ENCODE results near the gene RBBP9.

RBBP9 gene

GRCh38 chr20:18532626-18533025, 35.6 kb upstream of the RBBP9 start:
- no peak for DNase-seq (ENCODE audit: low spot score)
- no peak overlapping the region for H2BK5ac ChIP-seq (ENCODE audit: low read length)
- H3K4me1 ChIP-seq (ENCODE audit: control insufficient read depth in 2 of 2, insufficient read depth in 1 of 2, low read depth in 1 of 2, low read length in 2 of 2), result no peaks in the 10 kb centered on the region
- no peak overlapping the region for H2BK12ac ChIP-seq (ENCODE audit: low read length)
- H3K23ac ChIP-seq (ENCODE audit: low read depth, low read length, poor library complexity), result no peak overlapping the region
- H3K18ac ChIP-seq (ENCODE audit: low read length), result no peak overlapping the region
- H2BK120ac ChIP-seq (ENCODE audit: low read depth, low read length), result no peak overlapping the region
- H2AFZ ChIP-seq (ENCODE audit: low read length), result no peak overlapping the region
- no peaks in the 10 kb centered on the region for H3K79me1 ChIP-seq (ENCODE audit: low read depth, low read length)
- no CpG with 5 or more reads among the region's 6 CpGs for WGBS, 2 donors (ENCODE audit: extremely low coverage in 2 of 2, insufficient read length in 2 of 2, insufficient replicate concordance in 1 of 2)
- no peak overlapping the region for H2BK15ac ChIP-seq (ENCODE audit: low read length)
- no peak overlapping the region for H4K8ac ChIP-seq (ENCODE audit: low read depth, low read length)
- no peak overlapping the region for H4K91ac ChIP-seq (ENCODE audit: low read depth, low read length, poor library complexity)
- H3K4me3 ChIP-seq (ENCODE audit: low read length in 2 of 2), result no peak overlapping the region
- no peak overlapping the region for H3K27ac ChIP-seq (replicated peaks; ENCODE audit: low read length)
- peaks cover 0 to 2% of the 10 kb centered on the region in 2 donors for H3K9me3 ChIP-seq (replicated peaks in 1 of 2; ENCODE audit: control insufficient read depth in 2 of 2, insufficient read depth in 1 of 2, low read depth in 1 of 2, low read length in 2 of 2)
- H3K4ac ChIP-seq (ENCODE audit: low read length), result no peak overlapping the region
- no peak overlapping the region for H3K14ac ChIP-seq (ENCODE audit: low read length)
- H3K9ac ChIP-seq (ENCODE audit: low read depth, low read length, poor library complexity), result no peak overlapping the region
- no peak overlapping the region for H3K4me2 ChIP-seq (ENCODE audit: insufficient read depth, low read length, poor library complexity, severe bottlenecking)
- H2AK5ac ChIP-seq (ENCODE audit: low read depth, low read length), result no peak overlapping the region
- no peaks in the 10 kb centered on the region for H3K27me3 ChIP-seq (ENCODE audit: control insufficient read depth in 3 of 3, insufficient read depth in 3 of 3, low read depth in 1 of 3, low read length in 3 of 3)
- peaks cover 32 to 90% of the 10 kb centered on the region in 2 donors for H3K36me3 ChIP-seq (replicated peaks in 1 of 2; ENCODE audit: control insufficient read depth in 2 of 2, insufficient read depth in 2 of 2, low read length in 2 of 2)

GRCh38 chr20:18529041-18529440, 32.0 kb upstream of the RBBP9 start:
- peaks cover 0 to 2% of the 10 kb centered on the region in 2 donors for H3K9me3 ChIP-seq (replicated peaks in 1 of 2; ENCODE audit: control insufficient read depth in 2 of 2, insufficient read depth in 1 of 2, low read depth in 1 of 2, low read length in 2 of 2)
- H2AFZ ChIP-seq (ENCODE audit: low read length), result no peak overlapping the region
- H3K27ac ChIP-seq (replicated peaks; ENCODE audit: low read length), result no peak overlapping the region
- no peak for DNase-seq (ENCODE audit: low spot score)
- no peak overlapping the region for H3K4ac ChIP-seq (ENCODE audit: low read length)
- no peak overlapping the region for H4K91ac ChIP-seq (ENCODE audit: low read depth, low read length, poor library complexity)
- H3K36me3 ChIP-seq (replicated peaks in 1 of 2; ENCODE audit: control insufficient read depth in 2 of 2, insufficient read depth in 2 of 2, low read length in 2 of 2), result peaks cover 41 to 97% of the 10 kb centered on the region in 2 donors
- no peaks in the 10 kb centered on the region for H3K27me3 ChIP-seq (ENCODE audit: control insufficient read depth in 3 of 3, insufficient read depth in 3 of 3, low read depth in 1 of 3, low read length in 3 of 3)
- no peak overlapping the region for H3K4me2 ChIP-seq (ENCODE audit: insufficient read depth, low read length, poor library complexity, severe bottlenecking)
- H3K79me1 ChIP-seq (ENCODE audit: low read depth, low read length), result no peaks in the 10 kb centered on the region
- no peak overlapping the region for H2BK12ac ChIP-seq (ENCODE audit: low read length)
- no peak overlapping the region for H3K4me3 ChIP-seq (ENCODE audit: low read length in 2 of 2)
- H2BK120ac ChIP-seq (ENCODE audit: low read depth, low read length), result no peak overlapping the region
- H2BK15ac ChIP-seq (ENCODE audit: low read length), result no peak overlapping the region
- H3K4me1 ChIP-seq (ENCODE audit: control insufficient read depth in 2 of 2, insufficient read depth in 1 of 2, low read depth in 1 of 2, low read length in 2 of 2), result no peaks in the 10 kb centered on the region
- no peak overlapping the region for H3K14ac ChIP-seq (ENCODE audit: low read length)
- no peak overlapping the region for H3K9ac ChIP-seq (ENCODE audit: low read depth, low read length, poor library complexity)
- no peak overlapping the region for H3K18ac ChIP-seq (ENCODE audit: low read length)
- H4K8ac ChIP-seq (ENCODE audit: low read depth, low read length), result no peak overlapping the region
- H3K23ac ChIP-seq (ENCODE audit: low read depth, low read length, poor library complexity), result no peak overlapping the region
- H2BK5ac ChIP-seq (ENCODE audit: low read length), result no peak overlapping the region
- H2AK5ac ChIP-seq (ENCODE audit: low read depth, low read length), result no peak overlapping the region

- Histone ChIP-seq H3K4me3 (ENCODE audit: low read length in 2 of 2) (no peak overlapping the region), H2AFZ (ENCODE audit: low read length) (no peak overlapping the region), H3K27ac (replicated peaks; ENCODE audit: low read length) (no peak overlapping the region), H2AK5ac (ENCODE audit: low read depth, low read length) (no peak overlapping the region), H3K4ac (ENCODE audit: low read length) (no peak overlapping the region), H3K4me2 (ENCODE audit: insufficient read depth, low read length, poor library complexity, severe bottlenecking) (no peak overlapping the region), H3K23ac (ENCODE audit: low read depth, low read length, poor library complexity) (no peak overlapping the region), H3K27me3 (ENCODE audit: control insufficient read depth in 3 of 3, insufficient read depth in 3 of 3, low read depth in 1 of 3, low read length in 3 of 3) (no peaks in the 10 kb centered on the region), H3K79me1 (ENCODE audit: low read depth, low read length) (no peaks in the 10 kb centered on the region), H2BK5ac (ENCODE audit: low read length) (no peak overlapping the region), H3K36me3 (replicated peaks in 1 of 2; ENCODE audit: control insufficient read depth in 2 of 2, insufficient read depth in 2 of 2, low read length in 2 of 2) (peaks cover 35 to 90% of the 10 kb centered on the region in 2 donors), H4K91ac (ENCODE audit: low read depth, low read length, poor library complexity) (no peak overlapping the region), H4K8ac (ENCODE audit: low read depth, low read length) (no peak overlapping the region), H2BK120ac (ENCODE audit: low read depth, low read length) (no peak overlapping the region), H3K14ac (ENCODE audit: low read length) (no peak overlapping the region), H3K18ac (ENCODE audit: low read length) (no peak overlapping the region), H3K9me3 (replicated peaks in 1 of 2; ENCODE audit: control insufficient read depth in 2 of 2, insufficient read depth in 1 of 2, low read depth in 1 of 2, low read length in 2 of 2) (peaks cover 0 to 2% of the 10 kb centered on the region in 2 donors), H2BK12ac (ENCODE audit: low read length) (no peak overlapping the region), H2BK15ac (ENCODE audit: low read length) (no peak overlapping the region), H3K4me1 (ENCODE audit: control insufficient read depth in 2 of 2, insufficient read depth in 1 of 2, low read depth in 1 of 2, low read length in 2 of 2) (no peaks in the 10 kb centered on the region), H3K9ac (ENCODE audit: low read depth, low read length, poor library complexity) (no peak overlapping the region)
- no CpG with 5 or more reads among the region's 2 CpGs for WGBS, 2 donors (ENCODE audit: extremely low coverage in 2 of 2, insufficient read length in 2 of 2, insufficient replicate concordance in 1 of 2)
- no peak for DNase-seq (ENCODE audit: low spot score)
These were observed 30.8 kb upstream of the RBBP9 start for GRCh38 chr20:18527836-18528235.

GRCh38 chr20:18527339-18527738, 30.3 kb upstream of the RBBP9 start:
- Histone ChIP-seq H2BK12ac (ENCODE audit: low read length) (no peak overlapping the region), H2BK5ac (ENCODE audit: low read length) (no peak overlapping the region), H3K36me3 (replicated peaks in 1 of 2; ENCODE audit: control insufficient read depth in 2 of 2, insufficient read depth in 2 of 2, low read length in 2 of 2) (peaks cover 31 to 85% of the 10 kb centered on the region in 2 donors), H3K27me3 (ENCODE audit: control insufficient read depth in 3 of 3, insufficient read depth in 3 of 3, low read depth in 1 of 3, low read length in 3 of 3) (no peaks in the 10 kb centered on the region), H2BK120ac (ENCODE audit: low read depth, low read length) (no peak overlapping the region), H2BK15ac (ENCODE audit: low read length) (no peak overlapping the region), H3K18ac (ENCODE audit: low read length) (no peak overlapping the region), H4K8ac (ENCODE audit: low read depth, low read length) (no peak overlapping the region), H3K79me1 (ENCODE audit: low read depth, low read length) (no peaks in the 10 kb centered on the region), H2AK5ac (ENCODE audit: low read depth, low read length) (no peak overlapping the region), H3K4ac (ENCODE audit: low read length) (no peak overlapping the region), H3K9me3 (replicated peaks in 1 of 2; ENCODE audit: control insufficient read depth in 2 of 2, insufficient read depth in 1 of 2, low read depth in 1 of 2, low read length in 2 of 2) (peaks cover 0 to 2% of the 10 kb centered on the region in 2 donors), H3K9ac (ENCODE audit: low read depth, low read length, poor library complexity) (no peak overlapping the region), H4K91ac (ENCODE audit: low read depth, low read length, poor library complexity) (no peak overlapping the region), H3K27ac (replicated peaks; ENCODE audit: low read length) (no peak overlapping the region), H3K4me3 (ENCODE audit: low read length in 2 of 2) (no peak overlapping the region), H3K4me2 (ENCODE audit: insufficient read depth, low read length, poor library complexity, severe bottlenecking) (no peak overlapping the region), H3K23ac (ENCODE audit: low read depth, low read length, poor library complexity) (no peak overlapping the region), H3K4me1 (ENCODE audit: control insufficient read depth in 2 of 2, insufficient read depth in 1 of 2, low read depth in 1 of 2, low read length in 2 of 2) (no peaks in the 10 kb centered on the region), H2AFZ (ENCODE audit: low read length) (no peak overlapping the region), H3K14ac (ENCODE audit: low read length) (no peak overlapping the region)
- DNase-seq (ENCODE audit: low spot score), result no peak
- no CpG with 5 or more reads among the region's 2 CpGs for WGBS, 2 donors (ENCODE audit: extremely low coverage in 2 of 2, insufficient read length in 2 of 2, insufficient replicate concordance in 1 of 2)

All from neuronal stem cell (in vitro differentiated cells).